HFFc6 (cell line): Measurements from ENCODE around the gene NDUFV2. TPM values are rescaled to one million over a fixed set of nuclear protein-coding genes. Genes with fewer than 3 reads are reported as not detected.

Source experiments
- DNase-seq: peaks from one replicate; pipeline ENCODE4 v3.0.0-alpha.2; 2018
- H3K27ac Mint-ChIP-seq: 2 replicates; pipeline ENCODE4 v1.8.0; 2020; ENCODE audit warnings: mild to moderate bottlenecking, mixed read lengths
- H3K27me3 Mint-ChIP-seq: 2 replicates; pipeline ENCODE4 v1.8.0; 2021; ENCODE audit warnings: mild to moderate bottlenecking, moderate library complexity, mixed read lengths; ENCODE audit not compliant: insufficient read depth
- H3K36me3 Mint-ChIP-seq: 2 replicates; pipeline ENCODE4 v1.8.0; 2021; ENCODE audit warnings: low read depth, mixed read lengths
- H3K4me1 Mint-ChIP-seq: 2 replicates; pipeline ENCODE4 v1.8.0; 2020; ENCODE audit warnings: low read depth, mixed read lengths
- H3K4me3 Mint-ChIP-seq: 2 replicates; pipeline ENCODE4 v1.8.0; 2020; ENCODE audit warnings: mild to moderate bottlenecking, moderate library complexity, mixed read lengths
- H3K9me3 Mint-ChIP-seq: 2 replicates; pipeline ENCODE4 v1.8.0; 2020; ENCODE audit warnings: mild to moderate bottlenecking, mixed read lengths
- total RNA-seq, 6 experiments: library from RNA; stranded (reverse); fragmentation: NEBNext Ultra II Directional; extraction: Animal tissue kit (Norgen Biotek cat#: 25700); gene quantifications; 2 replicates in 1 of 6; 3 replicates in 5 of 6; pipeline ENCODE4 v1.2.3, GENCODE V29; 2021
- TF ChIP-seq, protein P1 (sequence below): fragments of 200-600 bp; sonication (generic); IDR thresholded peaks from 2 replicates; pipeline ENCODE4 v1.5.0; 2021; ENCODE audit warnings: antibody characterized with exemption, mild to moderate bottlenecking

Gene NDUFV2
- total RNA-seq, 6 experiments from 2014 or later: 157 to 198 (median 184) TPM

DNA sequence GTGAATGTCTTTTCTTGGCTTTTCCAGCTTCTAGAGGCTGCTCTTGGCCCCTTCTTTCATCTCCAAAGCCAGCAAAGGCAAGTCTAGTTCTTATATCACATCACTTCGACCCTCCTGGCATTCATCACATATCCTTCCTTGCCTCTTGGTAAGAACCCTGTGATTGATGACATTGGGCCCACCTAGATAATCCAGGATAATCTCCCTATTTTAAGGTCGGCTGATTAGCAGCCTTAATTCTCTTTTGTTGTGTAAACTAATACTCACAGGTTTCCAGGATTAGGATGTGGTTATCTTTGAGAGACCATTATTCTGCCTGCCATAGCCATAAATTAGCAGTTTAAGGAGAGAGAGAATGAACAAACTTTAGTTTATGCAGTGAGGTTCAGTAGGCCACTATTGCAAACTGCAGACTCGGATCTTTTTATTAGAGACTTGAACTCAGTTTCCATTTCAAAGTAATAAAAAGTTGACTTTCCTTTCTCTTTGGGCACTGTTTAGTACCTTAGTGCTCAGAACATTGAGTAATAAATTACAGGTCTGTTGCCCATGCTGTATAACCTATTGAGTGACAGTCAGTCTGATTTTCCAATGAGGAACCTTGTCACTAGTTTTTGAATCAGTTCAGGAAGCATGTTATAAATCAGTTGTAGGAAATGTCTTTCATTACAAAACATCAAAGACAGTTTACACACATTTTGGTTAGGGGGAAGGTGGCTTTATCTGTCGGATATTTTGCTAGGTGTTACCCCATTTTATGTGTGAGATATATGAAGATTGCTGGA lies 4.5 kb downstream of the NDUFV2 start:
- Mint-ChIP-seq H3K9me3 (no peaks in the 10 kb centered on the region), H3K4me3 (peak overlapping the region; percentile 51), H3K36me3 (peaks cover 30% of the 10 kb centered on the region), H3K4me1 (peaks cover 76% of the 10 kb centered on the region), H3K27ac (peak overlapping the region; percentile 66), H3K27me3 (no peaks in the 10 kb centered on the region)
- no peak for DNase-seq
- TF ChIP-seq, protein P1, sequence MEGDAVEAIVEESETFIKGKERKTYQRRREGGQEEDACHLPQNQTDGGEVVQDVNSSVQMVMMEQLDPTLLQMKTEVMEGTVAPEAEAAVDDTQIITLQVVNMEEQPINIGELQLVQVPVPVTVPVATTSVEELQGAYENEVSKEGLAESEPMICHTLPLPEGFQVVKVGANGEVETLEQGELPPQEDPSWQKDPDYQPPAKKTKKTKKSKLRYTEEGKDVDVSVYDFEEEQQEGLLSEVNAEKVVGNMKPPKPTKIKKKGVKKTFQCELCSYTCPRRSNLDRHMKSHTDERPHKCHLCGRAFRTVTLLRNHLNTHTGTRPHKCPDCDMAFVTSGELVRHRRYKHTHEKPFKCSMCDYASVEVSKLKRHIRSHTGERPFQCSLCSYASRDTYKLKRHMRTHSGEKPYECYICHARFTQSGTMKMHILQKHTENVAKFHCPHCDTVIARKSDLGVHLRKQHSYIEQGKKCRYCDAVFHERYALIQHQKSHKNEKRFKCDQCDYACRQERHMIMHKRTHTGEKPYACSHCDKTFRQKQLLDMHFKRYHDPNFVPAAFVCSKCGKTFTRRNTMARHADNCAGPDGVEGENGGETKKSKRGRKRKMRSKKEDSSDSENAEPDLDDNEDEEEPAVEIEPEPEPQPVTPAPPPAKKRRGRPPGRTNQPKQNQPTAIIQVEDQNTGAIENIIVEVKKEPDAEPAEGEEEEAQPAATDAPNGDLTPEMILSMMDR: no peak

DNA sequence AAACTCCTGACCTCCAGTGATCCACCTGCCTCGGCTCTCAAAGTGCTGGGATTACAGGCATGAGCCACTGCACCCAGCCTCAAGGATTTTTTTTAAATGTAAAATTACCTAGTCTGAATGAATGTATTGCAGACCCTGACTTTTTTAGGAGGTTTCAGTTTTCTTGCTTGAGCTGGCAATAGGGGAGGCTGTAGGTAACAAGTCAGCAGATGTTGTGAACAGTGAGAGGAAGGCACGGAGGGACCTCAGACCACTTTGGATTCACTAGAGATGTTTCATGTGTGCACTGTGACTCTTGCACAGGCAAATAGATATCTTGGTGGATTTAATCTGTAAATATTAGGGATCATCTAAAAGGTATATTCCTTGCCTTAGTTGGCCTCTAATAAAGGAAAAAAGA lies 6.4 kb downstream of the NDUFV2 start:
- peak overlapping the region; percentile 81 for H3K27ac Mint-ChIP-seq
- TF ChIP-seq, protein P1: no peak
- peaks cover 82% of the 10 kb centered on the region for H3K4me1 Mint-ChIP-seq
- peaks cover 30% of the 10 kb centered on the region for H3K36me3 Mint-ChIP-seq
- H3K4me3 Mint-ChIP-seq: peak overlapping the region; percentile 67
- peaks cover 2% of the 10 kb centered on the region for H3K27me3 Mint-ChIP-seq
- no peak for DNase-seq
- H3K9me3 Mint-ChIP-seq: no peaks in the 10 kb centered on the region

DNA sequence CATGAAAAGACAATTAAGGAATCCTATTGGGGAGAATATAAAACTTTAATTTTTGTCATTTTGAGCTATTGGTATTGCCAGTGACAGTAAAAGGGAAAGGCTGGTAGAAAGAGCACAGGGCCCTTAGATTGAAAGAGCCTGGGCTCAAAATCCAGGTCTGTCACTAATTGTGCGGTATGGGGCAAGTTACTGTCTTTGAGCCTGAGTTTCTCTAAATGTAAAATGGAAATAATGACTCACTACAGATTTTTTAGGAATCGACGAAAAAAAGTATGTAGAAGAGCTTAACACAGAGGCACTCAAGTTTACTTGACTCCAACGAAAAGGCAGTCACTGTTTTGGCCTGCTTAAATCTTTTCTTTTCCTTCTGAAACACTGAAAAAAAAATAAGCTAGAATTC lies 7.0 kb downstream of the NDUFV2 start:
- peaks cover 23% of the 10 kb centered on the region for H3K36me3 Mint-ChIP-seq
- H3K27me3 Mint-ChIP-seq: peaks cover 2% of the 10 kb centered on the region
- TF ChIP-seq, protein P1: no peak
- H3K4me3 Mint-ChIP-seq: peak overlapping the region; percentile 67
- peaks cover 80% of the 10 kb centered on the region for H3K4me1 Mint-ChIP-seq
- DNase-seq: peak; percentile 54
- H3K9me3 Mint-ChIP-seq: no peaks in the 10 kb centered on the region
- H3K27ac Mint-ChIP-seq: peak overlapping the region; percentile 81

DNA sequence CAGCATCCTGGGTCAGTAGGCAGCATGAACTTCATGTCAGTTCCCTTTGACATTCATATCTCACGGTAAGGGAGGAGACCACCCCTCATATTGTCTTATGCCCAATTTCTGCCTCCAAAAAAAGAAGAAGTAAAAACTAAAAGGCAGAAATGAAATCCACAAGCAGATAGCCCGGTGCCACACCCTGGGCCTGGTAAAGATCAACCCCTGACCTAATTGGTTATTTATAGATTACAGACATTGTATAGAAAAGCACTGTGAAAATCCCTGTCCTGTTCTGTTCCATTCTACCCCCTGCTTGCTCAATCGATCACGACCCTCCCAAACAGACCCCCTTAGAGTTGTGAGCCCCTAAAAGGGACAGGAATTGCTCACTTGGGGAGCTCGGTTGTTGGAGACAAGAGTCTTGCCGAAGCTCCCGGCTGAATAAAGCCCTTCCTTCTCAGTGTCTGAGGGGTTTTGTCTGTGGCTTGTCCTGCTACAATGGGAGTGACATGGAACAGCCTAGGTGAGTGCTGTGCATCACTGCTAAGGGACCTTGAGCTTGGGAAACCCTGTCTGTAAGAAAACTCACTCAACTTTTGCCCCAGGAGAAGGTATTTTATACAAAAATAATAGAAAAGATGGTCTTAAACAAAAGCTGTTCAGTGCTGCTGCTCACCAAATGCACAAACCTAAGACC lies 11.1 kb downstream of the NDUFV2 start:
- Mint-ChIP-seq H3K27me3 (peaks cover 3% of the 10 kb centered on the region), H3K27ac (peak overlapping the region; percentile 55), H3K9me3 (no peaks in the 10 kb centered on the region), H3K4me3 (no peak overlapping the region), H3K36me3 (peaks cover 16% of the 10 kb centered on the region), H3K4me1 (peaks cover 80% of the 10 kb centered on the region)
- DNase-seq: no peak
- TF ChIP-seq, protein P1: no peak

DNA sequence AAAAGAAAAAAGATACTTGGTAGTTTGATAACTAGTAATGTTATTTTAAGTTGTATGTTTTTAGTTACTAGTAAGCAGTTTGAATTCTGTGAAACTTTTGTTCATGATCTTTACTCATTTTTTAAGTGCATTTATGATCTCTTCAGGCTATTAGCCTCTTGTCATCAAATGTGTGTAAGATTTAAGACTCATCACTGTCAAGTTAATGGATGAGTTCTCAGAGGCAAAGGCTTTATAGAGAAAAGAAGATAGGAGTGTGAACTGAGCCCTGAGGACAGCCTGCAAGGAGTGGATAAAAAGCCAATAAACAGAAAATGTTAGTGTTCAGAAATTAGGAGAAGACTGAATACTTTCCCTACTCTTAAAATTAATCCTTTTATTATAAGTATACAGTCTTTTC lies 13.5 kb downstream of the NDUFV2 start:
- no peak for DNase-seq
- H3K4me1 Mint-ChIP-seq: peaks cover 62% of the 10 kb centered on the region
- H3K4me3 Mint-ChIP-seq: peak overlapping the region; percentile 85; the same call in 1 of the 2 replicates
- H3K27ac Mint-ChIP-seq: peak overlapping the region; percentile 85
- TF ChIP-seq, protein P1: no peak
- H3K9me3 Mint-ChIP-seq: no peaks in the 10 kb centered on the region
- H3K36me3 Mint-ChIP-seq: peaks cover 16% of the 10 kb centered on the region
- peaks cover 3% of the 10 kb centered on the region for H3K27me3 Mint-ChIP-seq
